ENCODE data around the gene TNP2.

TNP2 gene

GRCh38 chr16:11306997-11307638 lies 38.0 kb upstream of the TNP2 start:
- DNase-seq (ENCODE audit: low spot score) = no peak
- TF ChIP-seq CTCF (IDR thresholded peaks at IDR 0.05; ENCODE audit: extremely low read depth, missing control alignments) = no peak

- no peak for TF ChIP-seq CTCF (IDR thresholded peaks at IDR 0.05; ENCODE audit: extremely low read depth, missing control alignments)
- no peak for DNase-seq (ENCODE audit: low spot score)
These were observed 37.3 kb upstream of the TNP2 start for GRCh38 chr16:11306381-11306780.

DNA sequence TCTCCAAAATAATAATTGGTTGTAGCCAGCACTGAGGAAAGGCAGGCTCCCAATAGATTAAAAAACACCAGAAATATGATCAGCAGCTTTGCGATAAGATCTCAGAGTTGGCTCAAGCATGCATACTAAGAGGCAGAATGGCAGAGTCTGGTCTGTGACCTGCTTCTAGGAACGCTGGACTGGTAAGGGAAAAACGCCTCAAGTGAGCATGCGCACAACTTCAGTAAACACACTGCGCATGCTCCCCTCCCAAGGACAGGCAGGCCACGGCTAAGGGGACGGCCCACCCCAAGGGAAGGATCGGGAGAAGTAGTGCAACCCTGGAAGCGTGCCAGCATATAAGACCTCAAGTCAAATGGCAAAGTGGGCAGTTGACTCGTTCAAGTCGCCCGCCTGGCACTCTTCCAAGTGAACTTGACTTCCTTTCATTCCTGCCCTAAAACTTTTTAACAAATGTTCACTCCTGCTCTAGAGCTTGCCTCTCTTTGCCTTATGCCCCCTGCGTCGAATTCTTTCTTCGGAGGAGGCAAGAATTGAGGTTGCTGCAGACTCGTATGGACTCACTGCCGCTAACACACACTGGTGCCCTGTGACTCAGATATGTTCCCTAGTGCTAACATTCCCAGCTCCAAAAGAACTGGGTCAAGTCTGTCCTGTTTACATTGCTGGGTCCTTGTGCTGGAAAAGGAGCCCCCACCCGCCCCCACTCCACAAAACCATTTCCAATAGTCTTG lies 34.4 kb upstream of the TNP2 start:
- no peak for TF ChIP-seq CTCF (IDR thresholded peaks at IDR 0.05; ENCODE audit: extremely low read depth, missing control alignments)

DNA sequence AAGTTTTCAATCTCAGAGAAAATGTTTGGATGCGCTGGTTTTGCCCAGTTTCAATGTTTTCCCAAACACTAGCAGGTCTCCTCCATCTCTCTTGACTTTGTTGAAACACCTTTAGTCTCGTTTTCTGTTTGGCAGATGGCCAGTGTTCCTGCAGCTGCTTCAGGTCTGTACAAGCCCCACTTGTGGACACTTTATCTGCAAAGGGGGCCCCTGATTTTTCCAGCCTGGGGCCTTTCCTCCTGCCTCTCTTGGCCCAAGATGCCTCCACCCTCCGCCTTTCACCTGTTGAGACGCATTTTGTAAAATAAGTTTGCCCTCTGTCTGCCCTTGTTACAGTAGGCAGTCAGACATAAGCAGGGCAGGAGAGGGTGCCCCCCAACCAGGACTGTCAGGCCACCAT lies 33.9 kb upstream of the TNP2 start:
- no peak for DNase-seq (ENCODE audit: low spot score)
- TF ChIP-seq CTCF (IDR thresholded peaks at IDR 0.05; ENCODE audit: extremely low read depth, missing control alignments) = no peak

More for the DNA sequence above, 34.4 kb upstream of the TNP2 start:
- no peak for DNase-seq (ENCODE audit: low spot score)

DNA sequence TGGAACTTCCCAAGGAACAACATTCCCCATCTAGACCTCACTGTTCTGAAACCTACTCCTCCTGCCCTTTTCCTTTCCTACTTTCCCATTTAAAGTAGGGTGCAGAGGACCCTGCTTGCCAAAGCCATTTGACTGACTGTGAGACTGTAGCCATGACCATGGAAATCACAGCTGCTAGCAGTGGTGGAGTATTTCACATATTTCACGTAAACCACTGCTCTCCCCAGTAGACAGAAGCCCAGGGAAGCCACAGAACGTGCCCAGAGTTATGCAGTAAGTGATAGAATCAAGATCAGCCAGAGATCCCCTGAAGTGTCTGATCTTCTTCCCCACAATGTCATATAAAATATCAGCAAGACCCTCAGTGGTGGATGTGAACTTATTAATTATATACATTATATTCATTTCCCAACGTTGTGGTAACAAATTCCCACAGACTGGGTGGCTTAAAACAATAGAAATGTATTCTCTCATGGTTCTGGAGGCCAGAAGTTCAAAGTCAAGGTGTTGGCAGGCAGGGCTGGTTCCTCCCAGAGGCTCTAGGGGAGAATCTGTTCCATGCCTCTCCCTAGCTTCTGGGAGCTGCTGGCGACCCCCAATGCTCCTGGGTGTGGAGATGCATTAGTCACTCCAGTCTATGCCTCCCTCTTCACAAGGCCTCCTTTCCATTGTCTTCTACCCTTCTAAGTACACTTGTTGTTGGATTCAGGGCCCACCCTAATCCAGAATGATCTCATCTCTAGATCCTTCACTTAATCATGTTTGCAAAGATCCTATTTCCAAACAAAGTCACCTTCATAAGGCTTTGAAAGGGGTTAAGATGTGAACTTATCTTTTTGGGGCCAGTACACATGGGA lies 32.7 kb upstream of the TNP2 start:
- TF ChIP-seq CTCF (IDR thresholded peaks at IDR 0.05; ENCODE audit: extremely low read depth, missing control alignments) = no peak
- no peak for DNase-seq (ENCODE audit: low spot score)

DNA sequence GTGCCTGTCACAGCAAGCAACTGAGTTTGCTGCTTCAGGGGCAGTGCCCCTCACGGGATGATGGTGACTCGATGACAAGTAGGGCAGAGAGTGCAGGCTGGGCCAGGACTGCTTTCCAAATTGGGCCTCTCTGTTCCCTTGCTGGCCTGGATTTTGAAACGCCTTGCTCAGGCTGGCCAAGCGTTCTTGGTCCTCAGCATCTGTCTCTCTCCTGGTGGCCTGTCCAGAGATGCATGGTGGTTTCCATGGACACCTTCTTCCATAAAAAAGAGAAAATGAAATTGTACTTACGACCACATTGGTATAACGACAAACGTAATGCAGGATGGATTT lies 31.4 kb upstream of the TNP2 start:
- DNase-seq (ENCODE audit: low spot score) = no peak
- TF ChIP-seq CTCF (IDR thresholded peaks at IDR 0.05; ENCODE audit: extremely low read depth, missing control alignments) = no peak

Measured in GM20000 (cell line).